Measurements from ENCODE around the gene TRPV5.

The TRPV5 gene

DNA sequence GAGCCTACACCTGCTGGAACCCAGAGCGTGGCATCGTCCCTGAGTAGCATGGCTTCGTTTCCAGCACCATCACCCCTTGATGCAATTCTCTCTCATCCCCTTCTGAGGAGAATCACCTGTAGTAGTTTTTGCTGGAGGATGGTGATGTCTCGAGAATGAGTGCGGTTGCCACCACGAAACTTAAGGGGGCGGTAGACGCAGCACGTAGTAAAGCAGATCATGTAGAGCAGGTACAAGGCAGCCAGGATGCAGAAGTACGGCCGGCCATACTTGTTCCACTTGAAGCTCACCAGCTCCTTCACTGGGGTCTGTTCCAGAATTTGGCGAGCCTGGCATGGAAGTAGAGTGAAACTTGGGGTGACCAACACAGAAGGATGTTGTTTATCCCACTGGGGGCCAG is 8.1 kb downstream of the TRPV5 start:
- TF ChIP-seq, protein P1, sequence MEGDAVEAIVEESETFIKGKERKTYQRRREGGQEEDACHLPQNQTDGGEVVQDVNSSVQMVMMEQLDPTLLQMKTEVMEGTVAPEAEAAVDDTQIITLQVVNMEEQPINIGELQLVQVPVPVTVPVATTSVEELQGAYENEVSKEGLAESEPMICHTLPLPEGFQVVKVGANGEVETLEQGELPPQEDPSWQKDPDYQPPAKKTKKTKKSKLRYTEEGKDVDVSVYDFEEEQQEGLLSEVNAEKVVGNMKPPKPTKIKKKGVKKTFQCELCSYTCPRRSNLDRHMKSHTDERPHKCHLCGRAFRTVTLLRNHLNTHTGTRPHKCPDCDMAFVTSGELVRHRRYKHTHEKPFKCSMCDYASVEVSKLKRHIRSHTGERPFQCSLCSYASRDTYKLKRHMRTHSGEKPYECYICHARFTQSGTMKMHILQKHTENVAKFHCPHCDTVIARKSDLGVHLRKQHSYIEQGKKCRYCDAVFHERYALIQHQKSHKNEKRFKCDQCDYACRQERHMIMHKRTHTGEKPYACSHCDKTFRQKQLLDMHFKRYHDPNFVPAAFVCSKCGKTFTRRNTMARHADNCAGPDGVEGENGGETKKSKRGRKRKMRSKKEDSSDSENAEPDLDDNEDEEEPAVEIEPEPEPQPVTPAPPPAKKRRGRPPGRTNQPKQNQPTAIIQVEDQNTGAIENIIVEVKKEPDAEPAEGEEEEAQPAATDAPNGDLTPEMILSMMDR (IDR thresholded peaks at IDR 0.05; ENCODE audit: extremely low read depth, insufficient read depth, missing control alignments) = no peak
- in situ Hi-C loops (cut with MboI; ENCODE audit: low pct_unique_long_range_greater_than_20kb, low sequenced_read_pairs, unreplicated experiment) = no loop called here
- no peak for DNase-seq (ENCODE audit: low spot score)

DNA sequence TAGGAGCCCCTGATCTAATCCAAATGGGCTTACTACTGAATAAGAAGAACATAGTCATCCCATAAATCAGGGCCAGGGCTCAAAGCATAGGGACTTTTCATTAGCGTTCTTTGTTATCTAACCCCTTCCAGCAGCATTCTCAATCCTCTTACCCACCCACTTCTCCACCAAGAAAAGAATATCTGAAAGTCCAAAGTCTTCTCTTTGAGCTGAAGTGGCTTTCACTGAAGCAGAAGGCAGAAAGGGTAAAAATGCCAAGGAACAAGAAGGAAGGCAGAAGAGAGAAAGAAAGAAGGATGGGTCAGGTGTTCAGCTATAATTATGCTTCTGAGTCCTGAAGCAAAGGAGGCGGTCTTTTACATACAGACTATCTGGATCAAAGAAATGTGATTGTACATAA is 10.2 kb downstream of the TRPV5 start:
- DNase-seq (ENCODE audit: low spot score) = no peak
- in situ Hi-C loops (cut with MboI; ENCODE audit: low pct_unique_long_range_greater_than_20kb, low sequenced_read_pairs, unreplicated experiment) = no loop called here
- TF ChIP-seq, protein P1 (IDR thresholded peaks at IDR 0.05; ENCODE audit: extremely low read depth, insufficient read depth, missing control alignments) = no peak

DNA sequence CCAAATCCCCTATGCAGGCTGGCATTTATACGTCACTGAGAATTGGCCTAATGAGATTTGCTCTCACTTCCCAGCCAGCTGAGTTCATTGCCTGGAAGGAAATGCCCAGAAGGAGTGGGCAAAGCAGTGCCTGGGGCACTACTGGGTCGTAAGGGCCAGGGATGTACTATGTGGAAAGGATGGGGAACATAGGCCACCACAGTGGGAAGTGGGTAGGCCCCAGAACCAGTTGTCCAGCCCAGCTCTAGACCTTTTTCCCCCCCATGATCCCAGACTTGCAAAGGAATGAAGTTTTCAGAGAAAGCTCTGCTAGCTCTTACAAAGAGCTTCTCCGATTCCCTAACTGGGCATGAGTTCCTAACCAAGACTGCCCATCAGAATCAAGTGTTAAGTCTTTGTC is 13.9 kb downstream of the TRPV5 start:
- in situ Hi-C loops (cut with MboI; ENCODE audit: low pct_unique_long_range_greater_than_20kb, low sequenced_read_pairs, unreplicated experiment) = no loop called here
- TF ChIP-seq, protein P1 (IDR thresholded peaks at IDR 0.05; ENCODE audit: extremely low read depth, insufficient read depth, missing control alignments) = no peak
- no peak for DNase-seq (ENCODE audit: low spot score)

DNA sequence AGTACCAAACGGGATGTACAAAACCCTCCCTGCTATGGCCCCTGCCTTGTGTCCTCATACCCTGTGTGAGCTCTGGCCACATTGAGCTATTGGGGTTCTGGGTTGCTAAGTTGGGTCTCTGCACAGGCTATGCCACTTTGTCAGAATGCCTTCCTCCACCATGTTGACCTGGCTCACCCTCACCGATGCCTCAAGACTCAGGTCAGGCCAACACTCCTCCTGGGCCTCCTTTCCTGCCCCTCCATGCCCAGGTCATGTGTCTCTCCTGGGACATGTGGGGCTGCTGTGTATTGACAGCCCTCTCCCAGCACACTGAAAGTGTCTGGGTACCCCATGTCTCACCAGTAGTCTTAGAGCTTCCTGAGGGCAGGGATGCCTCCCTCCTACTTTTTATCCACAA is 14.6 kb downstream of the TRPV5 start:
- TF ChIP-seq, protein P1 (IDR thresholded peaks at IDR 0.05; ENCODE audit: extremely low read depth, insufficient read depth, missing control alignments) = no peak
- no peak for DNase-seq (ENCODE audit: low spot score)
- in situ Hi-C loops (cut with MboI; ENCODE audit: low pct_unique_long_range_greater_than_20kb, low sequenced_read_pairs, unreplicated experiment) = no loop called here

DNA sequence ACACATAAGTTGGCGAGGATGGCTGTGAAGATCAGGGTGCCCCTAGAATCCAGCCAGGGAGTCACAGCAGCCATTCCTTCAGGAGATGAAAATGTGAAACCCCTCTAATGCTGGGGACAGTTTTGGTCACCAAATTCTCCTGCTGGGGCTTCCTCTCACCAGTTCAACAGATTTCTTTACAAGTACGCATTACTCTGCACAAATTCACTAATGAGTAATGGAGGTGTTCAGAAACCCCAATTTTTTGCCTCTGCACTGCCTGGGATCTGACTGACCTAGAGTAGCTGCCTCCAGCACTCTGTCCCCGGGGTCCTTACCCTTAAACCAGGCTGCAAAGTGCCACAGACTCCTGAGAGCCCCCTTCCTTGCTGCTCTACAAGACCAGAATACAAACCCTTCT is 16.1 kb downstream of the TRPV5 start:
- TF ChIP-seq, protein P1 (IDR thresholded peaks at IDR 0.05; ENCODE audit: extremely low read depth, insufficient read depth, missing control alignments) = no peak
- in situ Hi-C loops (cut with MboI; ENCODE audit: low pct_unique_long_range_greater_than_20kb, low sequenced_read_pairs, unreplicated experiment) = no loop called here

DNA sequence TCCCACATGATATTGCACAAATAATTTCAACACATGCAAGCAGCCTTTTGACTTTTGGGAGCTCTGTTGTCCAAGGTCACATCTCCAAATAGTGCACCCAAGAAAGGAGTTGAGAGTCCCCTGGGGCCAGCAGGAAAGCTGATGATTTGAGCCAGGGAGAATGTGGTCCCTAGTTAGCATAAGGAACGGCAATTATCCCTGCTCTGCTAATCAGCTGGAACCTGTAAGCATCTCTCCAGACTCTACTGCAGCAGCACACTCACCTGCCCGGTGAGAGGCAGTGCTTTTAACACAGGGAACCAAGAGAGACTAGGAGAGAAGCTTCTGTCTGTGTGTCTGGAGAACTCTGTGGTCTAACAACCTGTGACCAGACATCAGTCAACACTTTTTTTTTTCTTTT is 17.0 kb downstream of the TRPV5 start:
- TF ChIP-seq, protein P1 (IDR thresholded peaks at IDR 0.05; ENCODE audit: extremely low read depth, insufficient read depth, missing control alignments) = no peak
- in situ Hi-C loops (cut with MboI; ENCODE audit: low pct_unique_long_range_greater_than_20kb, low sequenced_read_pairs, unreplicated experiment) = no loop called here
- DNase-seq (ENCODE audit: low spot score) = no peak

More for the DNA sequence above, 16.1 kb downstream of the TRPV5 start:
- no peak for DNase-seq (ENCODE audit: low spot score)

DNA sequence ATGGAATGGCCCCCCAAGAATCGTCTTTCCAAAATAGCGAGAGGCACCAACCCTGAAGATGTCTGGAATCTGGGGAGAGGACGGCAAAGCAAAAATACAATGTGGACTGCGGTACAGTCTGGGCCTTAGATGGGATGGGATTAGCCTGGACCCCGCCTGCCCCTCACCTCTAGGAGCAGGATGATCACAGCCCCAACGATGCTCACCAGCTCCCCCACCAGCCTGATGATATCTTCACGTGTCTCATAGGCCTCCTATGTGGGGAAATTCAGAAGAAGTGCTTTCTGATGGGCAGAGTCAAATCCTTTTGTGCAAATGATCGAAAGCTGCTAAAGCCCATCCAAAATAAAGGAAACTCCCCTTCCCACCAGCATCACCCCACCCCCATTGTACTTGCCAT is 18.2 kb downstream of the TRPV5 start:
- in situ Hi-C loops (cut with MboI; ENCODE audit: low pct_unique_long_range_greater_than_20kb, low sequenced_read_pairs, unreplicated experiment) = no loop called here

More for the DNA sequence above, 18.2 kb downstream of the TRPV5 start:
- TF ChIP-seq, protein P1 (IDR thresholded peaks at IDR 0.05; ENCODE audit: extremely low read depth, insufficient read depth, missing control alignments) = no peak
- no peak for DNase-seq (ENCODE audit: low spot score)
